Adrenal gland (tissue), 12 donors: ENCODE results near the gene HEXA. TPM values are rescaled to one million over a fixed set of nuclear protein-coding genes. Genes with fewer than 3 reads are reported as not detected.

Experiments used
- DNase-seq, 7 donors: peaks; one replicate each; pipeline ENCODE4 v3.0.0-alpha.2; 2019 to 2020
- H3K27ac ChIP-seq, 5 donors: fragments of 200-600 bp; sonication (generic) in 4 of 5; 1 replicate in 3 of 5; 2 replicates in 2 of 5; pipeline versions ENCODE4 v1.5.1 to v1.8.0; 2016 to 2020; ENCODE audit warnings: mild to moderate bottlenecking in 1 of 5
- H3K27me3 ChIP-seq: fragments of 200-600 bp; 2 replicates; pipeline ENCODE4 v1.8.0; 2021
- H3K36me3 ChIP-seq, 2 donors: fragments of 200-600 bp; replicated peaks in 1 of 2; 1 replicate in 1 of 2; 2 replicates in 1 of 2; pipeline versions ENCODE4 v1.5.1 to v1.8.0; 2018 to 2022
- H3K4me1 ChIP-seq, 2 donors: fragments of 200-600 bp; replicated peaks in 1 of 2; 1 replicate in 1 of 2; 2 replicates in 1 of 2; pipeline versions ENCODE4 v1.5.1 to v1.8.0; 2018 to 2021
- H3K4me3 ChIP-seq, 4 donors: fragments of 200-600 bp; sonication (generic) in 3 of 4; one replicate each; pipeline ENCODE4 v1.5.1; 2016 to 2018
- H3K9me3 ChIP-seq, 3 donors: fragments of 200-600 bp; sonication (generic) in 1 of 3; replicated peaks in 1 of 3; 1 replicate in 2 of 3; 2 replicates in 1 of 3; pipeline versions ENCODE4 v1.5.1 to v1.8.0; 2016 to 2021
- POLR2A ChIP-seq, 2 donors: fragments of 450-650 bp; IDR thresholded peaks; one replicate each; pipeline ENCODE4 v1.6.1; 2017; ENCODE audit warnings: antibody characterized with exemption in 2 of 2, mild to moderate bottlenecking in 2 of 2, moderate library complexity in 1 of 2
- WGBS, 4 donors: extraction: QIAGEN DNeasy Blood & Tissue Kit in 2 of 4; methylation state at CpG; one replicate each; pipeline versions ENCODE4 v1.1.5 to v1.1.7; 2013 to 2017; 5-methylcytosine and 5-hydroxymethylcytosine counted together
- intact Hi-C, 2 donors: fragments of 100-400 bp; cut with DNase I; formaldehyde crosslinking; loops; one replicate each; pipeline versions ENCODE4 v1.14.1 to v1.15.0; 2022 to 2023
- polyA plus RNA-seq, 3 donors: library from polyadenylated mRNA; stranded (reverse); fragments of 200-250 nt in 2 of 3; fragments of 350-450 nt in 1 of 3; fragmentation: Illumina TruSeq in 1 of 3; extraction: RNeasy Lipid Tissue Mini Kit (QIAGEN cat#74804) in 1 of 3; gene quantifications; one replicate each; pipeline ENCODE4 v1.2.3, GENCODE V29; 2013 to 2014
- total RNA-seq, 9 donors: library from RNA; depleted of rRNA in 4 of 9; stranded (reverse); fragments of >200 nt in 4 of 9; fragments of 120-200 nt in 1 of 9; fragmentation: NEBNext Ultra II Directional in 1 of 9; extraction: Animal tissue kit (Norgen Biotek cat#: 25700) in 1 of 9; gene quantifications; one replicate each; pipeline versions ENCODE4 v1.1.0 to v1.2.4, GENCODE V29; 2013 to 2023
- TF ChIP-seq, protein P1 (sequence below), 6 experiments: fragments of 450-650 bp in 4 of 6; fragments of 200-600 bp in 2 of 6; sonication (generic) in 1 of 6; IDR thresholded peaks; 1 replicate in 5 of 6; 2 replicates in 1 of 6; pipeline versions ENCODE4 v1.5.1 to v1.8.0; 2016 to 2021; ENCODE audit warnings: antibody characterized with exemption in 6 of 6, mild to moderate bottlenecking in 2 of 6, moderate library complexity in 1 of 6
- donor health status: healthy with polysubstance abuse.
- donor health status: Bipolar disorder and iron deficiency.
- donor health status: DM: yes; HTN: yes; CAD: no.
- donor health status: DM: no; HTN: no; CAD: no.
- donor health status: DM: no; HTN: no; CAD: no.
- donor health status: DM: yes; HTN: yes; CAD: no.

HEXA gene
- total and polyA plus RNA-seq, 12 donors, result 80.1 to 372 (median 170) TPM

- Histone ChIP-seq H3K4me3 (no peak overlapping the region), H3K27me3 (no peaks in the 10 kb centered on the region), H3K9me3 (no peaks in the 10 kb centered on the region), H3K36me3 (peaks cover 0 to 6% of the 10 kb centered on the region in 2 donors), H3K27ac (peak overlapping the region in 2 of 5 donors; percentile 50 to 62), H3K4me1 (peaks cover 6 to 41% of the 10 kb centered on the region in 2 donors)
- WGBS, 4 donors, result 74 to 93% (median 84%) methylated on average over 2 of the region's 2 CpGs
- DNase-seq, result no peak
- intact Hi-C loops, result no loop called here
- no peak for TF ChIP-seq POLR2A (IDR thresholded peaks at IDR 0.05)
- TF ChIP-seq, protein P1, sequence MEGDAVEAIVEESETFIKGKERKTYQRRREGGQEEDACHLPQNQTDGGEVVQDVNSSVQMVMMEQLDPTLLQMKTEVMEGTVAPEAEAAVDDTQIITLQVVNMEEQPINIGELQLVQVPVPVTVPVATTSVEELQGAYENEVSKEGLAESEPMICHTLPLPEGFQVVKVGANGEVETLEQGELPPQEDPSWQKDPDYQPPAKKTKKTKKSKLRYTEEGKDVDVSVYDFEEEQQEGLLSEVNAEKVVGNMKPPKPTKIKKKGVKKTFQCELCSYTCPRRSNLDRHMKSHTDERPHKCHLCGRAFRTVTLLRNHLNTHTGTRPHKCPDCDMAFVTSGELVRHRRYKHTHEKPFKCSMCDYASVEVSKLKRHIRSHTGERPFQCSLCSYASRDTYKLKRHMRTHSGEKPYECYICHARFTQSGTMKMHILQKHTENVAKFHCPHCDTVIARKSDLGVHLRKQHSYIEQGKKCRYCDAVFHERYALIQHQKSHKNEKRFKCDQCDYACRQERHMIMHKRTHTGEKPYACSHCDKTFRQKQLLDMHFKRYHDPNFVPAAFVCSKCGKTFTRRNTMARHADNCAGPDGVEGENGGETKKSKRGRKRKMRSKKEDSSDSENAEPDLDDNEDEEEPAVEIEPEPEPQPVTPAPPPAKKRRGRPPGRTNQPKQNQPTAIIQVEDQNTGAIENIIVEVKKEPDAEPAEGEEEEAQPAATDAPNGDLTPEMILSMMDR (IDR thresholded peaks at IDR 0.05), result no peak
Measured at GRCh38 chr15:72368325-72368724, 7.5 kb downstream of the HEXA start.

DNA sequence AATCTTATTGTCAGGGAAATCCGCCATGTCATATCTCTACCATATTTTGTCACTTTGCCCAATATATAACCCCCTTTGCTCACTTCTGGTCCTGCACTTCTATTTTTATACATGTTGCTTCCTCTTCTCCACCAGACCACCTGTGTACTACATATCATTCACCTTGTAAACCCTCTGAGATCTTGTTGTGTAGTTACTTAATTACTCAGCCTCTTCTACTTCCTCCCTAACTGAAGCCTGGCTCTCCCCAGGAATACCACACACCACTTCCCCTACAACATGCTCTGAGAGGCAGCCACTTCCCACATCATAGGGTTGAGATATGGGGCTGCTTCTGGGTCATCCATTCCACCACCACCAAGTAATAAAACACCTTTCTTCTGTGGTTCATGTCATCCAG, 10.0 kb downstream of the HEXA start:
- Histone ChIP-seq H3K27me3 (no peaks in the 10 kb centered on the region), H3K27ac (no peak overlapping the region), H3K4me1 (peaks cover 0 to 19% of the 10 kb centered on the region in 2 donors), H3K9me3 (no peaks in the 10 kb centered on the region), H3K4me3 (no peak overlapping the region), H3K36me3 (peaks cover 0 to 6% of the 10 kb centered on the region in 2 donors)
- DNase-seq, result no peak
- WGBS, 4 donors, result 76 to 94% (median 85%) methylated on average over 1 of the region's 1 CpG
- TF ChIP-seq, protein P1 (IDR thresholded peaks at IDR 0.05), result no peak
- no peak for TF ChIP-seq POLR2A (IDR thresholded peaks at IDR 0.05)
- intact Hi-C loops, result no loop called here

- no peak for TF ChIP-seq POLR2A (IDR thresholded peaks at IDR 0.05)
- TF ChIP-seq, protein P1 (IDR thresholded peaks at IDR 0.05), result no peak
- Histone ChIP-seq H3K4me3 (no peak overlapping the region), H3K27ac (no peak overlapping the region), H3K36me3 (peaks cover 0 to 4% of the 10 kb centered on the region in 2 donors), H3K4me1 (peaks cover 0 to 18% of the 10 kb centered on the region in 2 donors), H3K9me3 (no peaks in the 10 kb centered on the region), H3K27me3 (no peaks in the 10 kb centered on the region)
- 80 to 96% (median 85%) methylated on average over 1 of the region's 1 CpG for WGBS, 4 donors
- no peak for DNase-seq
- intact Hi-C loops, result no loop called here
Measured at GRCh38 chr15:72361176-72361575, 14.6 kb downstream of the HEXA start.

DNA sequence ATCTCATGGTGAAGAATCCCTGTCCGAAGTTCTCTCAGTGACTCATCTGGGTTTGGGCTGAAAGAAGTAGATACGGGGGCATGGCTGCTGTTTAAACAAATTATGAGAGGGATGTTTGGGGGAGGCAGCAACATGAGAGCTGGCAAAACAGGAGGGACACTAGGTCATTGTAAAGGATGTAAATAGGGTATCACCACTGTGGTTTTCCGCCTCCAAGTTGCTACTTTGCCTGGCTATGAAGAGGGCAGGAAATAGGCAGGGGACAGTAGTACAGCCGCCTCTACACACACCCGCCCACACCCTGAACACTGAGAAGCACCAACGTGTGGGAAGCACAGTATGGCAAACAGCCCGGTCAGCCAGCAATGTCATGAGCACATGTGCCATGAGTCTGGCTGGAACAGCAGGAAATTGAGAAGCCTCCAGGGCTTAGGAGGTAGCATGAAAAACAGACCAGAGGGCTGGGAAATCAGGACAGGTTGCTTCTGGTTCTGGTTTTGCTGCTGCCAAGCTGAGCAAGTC, 17.1 kb downstream of the HEXA start:
- Histone ChIP-seq H3K27ac (peak overlapping the region in 2 of 5 donors; percentile 28 to 61), H3K4me3 (no peak overlapping the region), H3K9me3 (no peaks in the 10 kb centered on the region), H3K27me3 (no peaks in the 10 kb centered on the region), H3K36me3 (peaks cover 0 to 28% of the 10 kb centered on the region in 2 donors), H3K4me1 (peaks cover 0 to 18% of the 10 kb centered on the region in 2 donors)
- DNase-seq, result peak; percentile 44 to 88 (median 55)
- intact Hi-C loops, result no loop called here
- no peak for TF ChIP-seq POLR2A (IDR thresholded peaks at IDR 0.05)
- WGBS, 4 donors, result 42 to 54% (median 52%) methylated on average over 7 of the region's 7 CpGs

- peaks cover 0 to 18% of the 10 kb centered on the region in 2 donors for H3K4me1 ChIP-seq
- no peaks in the 10 kb centered on the region for H3K9me3 ChIP-seq
- H3K4me3 ChIP-seq, result no peak overlapping the region
- 90 to 97% (median 94%) methylated on average over 3 of the region's 3 CpGs for WGBS, 4 donors
- DNase-seq, result peak in 1 of 7 donors; percentile 33
- H3K27ac ChIP-seq, result peak overlapping the region in 1 of 5 donors; percentile 45
- TF ChIP-seq, protein P1 (IDR thresholded peaks at IDR 0.05), result no peak
- no peak for TF ChIP-seq POLR2A (IDR thresholded peaks at IDR 0.05)
- intact Hi-C loops, result no loop called here
- no peaks in the 10 kb centered on the region for H3K27me3 ChIP-seq
- peaks cover 0 to 31% of the 10 kb centered on the region in 2 donors for H3K36me3 ChIP-seq
Measured at GRCh38 chr15:72358121-72358520, 17.7 kb downstream of the HEXA start.
